Measurements from ENCODE around the gene PMPCB. TPM values are rescaled to one million over a fixed set of nuclear protein-coding genes. Genes with fewer than 3 reads are reported as not detected.

Gene PMPCB
- total RNA-seq, 1 donor: 67.4 TPM

- TF ChIP-seq CTCF (IDR thresholded peaks at IDR 0.05; ENCODE audit: insufficient read depth, low read length): no peak
- peak; percentile 32 for DNase-seq (ENCODE audit: low read depth)
- H3K4me3 ChIP-seq (ENCODE audit: low read depth, low read length): peak overlapping the region; percentile 78
Observed at GRCh38 chr7:103343758-103344452, 46.7 kb downstream of the PMPCB start.

GRCh38 chr7:103344453-103345149, 47.4 kb downstream of the PMPCB start, which contains the start of gene DNAJC2:
Gene DNAJC2, minus strand, starts transcription at chr7:103344767. Its CDS starts 145 bp downstream, at chr7:103344622.
- DNase-seq (ENCODE audit: low read depth): peak; percentile 94
- TF ChIP-seq CTCF (IDR thresholded peaks at IDR 0.05; ENCODE audit: insufficient read depth, low read length): no peak
- H3K4me3 ChIP-seq (ENCODE audit: low read depth, low read length): peak within 1 kb of the TSS; percentile 78

- TF ChIP-seq CTCF (IDR thresholded peaks at IDR 0.05; ENCODE audit: insufficient read depth, low read length): no peak
- H3K4me3 ChIP-seq (ENCODE audit: low read depth, low read length): no peak overlapping the region
- no peak for DNase-seq (ENCODE audit: low read depth)
Observed at GRCh38 chr7:103346396-103346795, 49.2 kb downstream of the PMPCB start.

GRCh38 chr7:103347507-103348267, 50.5 kb downstream of the PMPCB start, which contains the start of gene PSMC2:
Gene PSMC2, plus strand, starts transcription at chr7:103347643. Its CDS starts 69 bp downstream, at chr7:103347712.
- peak; percentile 96 for DNase-seq (ENCODE audit: low read depth)

GRCh38 chr7:103348452-103348851, 51.2 kb downstream of the PMPCB start:
- no peak for DNase-seq (ENCODE audit: low read depth)
- peak overlapping the region; percentile 94 for H3K4me3 ChIP-seq (ENCODE audit: low read depth, low read length)
- no peak for TF ChIP-seq CTCF (IDR thresholded peaks at IDR 0.05; ENCODE audit: insufficient read depth, low read length)

More at GRCh38 chr7:103347507-103348267, 50.5 kb downstream of the PMPCB start, which contains the start of gene PSMC2:
- no peak for TF ChIP-seq CTCF (IDR thresholded peaks at IDR 0.05; ENCODE audit: insufficient read depth, low read length)
- H3K4me3 ChIP-seq (ENCODE audit: low read depth, low read length): peak within 1 kb of the TSS; percentile 94

GRCh38 chr7:103348959-103349358, 51.7 kb downstream of the PMPCB start:
- peak overlapping the region; percentile 94 for H3K4me3 ChIP-seq (ENCODE audit: low read depth, low read length)
- no peak for TF ChIP-seq CTCF (IDR thresholded peaks at IDR 0.05; ENCODE audit: insufficient read depth, low read length)
- no peak for DNase-seq (ENCODE audit: low read depth)
